Left renal cortex interstitium (tissue), 4 donors: ENCODE results near the gene PRAMEF17. TPM values are rescaled to one million over a fixed set of nuclear protein-coding genes. Genes with fewer than 3 reads are reported as not detected.
"Not testable (repeated sequence)": the region's sequence is repeated elsewhere in the genome, so short reads cannot be mapped to it uniquely, and the experiment has no call there.

Source experiments
- DNase-seq, 4 donors: peaks; one replicate each; pipeline ENCODE4 v3.0.0-alpha.2; 2013; ENCODE audit warnings: low read depth in 4 of 4, low spot score in 2 of 4, missing footprints in 1 of 4
- polyA plus RNA-seq, 4 donors: library from polyadenylated mRNA; unstranded; fragments of 120-200 nt; gene quantifications; one replicate each; pipeline ENCODE4 v1.2.1, GENCODE V29; 2013; ENCODE audit not compliant: insufficient read length in 4 of 4

PRAMEF17 gene
- polyA plus RNA-seq, result not detected

GRCh38 chr1:13389332-13389731 lies at the start of gene PRAMEF17:
TSS of gene PRAMEF17 (plus strand) at chr1:13389632. CDS start at chr1:13389658, 26 bp downstream.
- DNase-seq, result not testable (repeated sequence)

- not testable (repeated sequence) for DNase-seq
Measured at GRCh38 chr1:13342496-13342895, 46.9 kb upstream of the PRAMEF17 start.

- not testable (repeated sequence) for DNase-seq
Measured at GRCh38 chr1:13347034-13347433, 42.4 kb upstream of the PRAMEF17 start, which contains the start of gene PRAMEF14. TSS of gene PRAMEF14 (minus strand) at chr1:13347134. CDS start at chr1:13345314, 1,820 bp downstream.

GRCh38 chr1:13353476-13353875 lies 36.0 kb upstream of the PRAMEF17 start:
- not testable (repeated sequence) for DNase-seq

GRCh38 chr1:13354475-13354874 lies 35.0 kb upstream of the PRAMEF17 start:
- not testable (repeated sequence) for DNase-seq

- DNase-seq, result peak; percentile 0 to 39 (median 12)
Measured at GRCh38 chr1:13356774-13357173, 32.7 kb upstream of the PRAMEF17 start.

GRCh38 chr1:13362364-13362763 lies 27.1 kb upstream of the PRAMEF17 start:
- not testable (repeated sequence) for DNase-seq

GRCh38 chr1:13364928-13365327 lies 24.5 kb upstream of the PRAMEF17 start:
- not testable (repeated sequence) for DNase-seq

- not testable (repeated sequence) for DNase-seq
Measured at GRCh38 chr1:13366536-13366935, 22.9 kb upstream of the PRAMEF17 start.

GRCh38 chr1:13368544-13368943 lies 20.9 kb upstream of the PRAMEF17 start:
- not testable (repeated sequence) for DNase-seq

GRCh38 chr1:13378983-13379382 lies 10.4 kb upstream of the PRAMEF17 start:
- not testable (repeated sequence) for DNase-seq

GRCh38 chr1:13380380-13380779 lies 9.1 kb upstream of the PRAMEF17 start:
- not testable (repeated sequence) for DNase-seq

- DNase-seq, result not testable (repeated sequence)
Measured at GRCh38 chr1:13393004-13393403, 3.6 kb downstream of the PRAMEF17 start.

- DNase-seq, result not testable (repeated sequence)
Measured at GRCh38 chr1:13394761-13395160, 5.3 kb downstream of the PRAMEF17 start.

- not testable (repeated sequence) for DNase-seq
Measured at GRCh38 chr1:13395311-13395710, 5.9 kb downstream of the PRAMEF17 start.

- DNase-seq, result no peak
Measured at GRCh38 chr1:13407811-13408210, 18.4 kb downstream of the PRAMEF17 start.

- not testable (repeated sequence) for DNase-seq
Measured at GRCh38 chr1:13410150-13410549, 20.7 kb downstream of the PRAMEF17 start, which contains the start of gene PRAMEF20. TSS of gene PRAMEF20 (plus strand) at chr1:13410450. CDS start at chr1:13416355, 5,905 bp downstream.

- no peak for DNase-seq
Measured at GRCh38 chr1:13430495-13430894, 41.1 kb downstream of the PRAMEF17 start.

GRCh38 chr1:13432251-13432650 lies 42.8 kb downstream of the PRAMEF17 start:
- DNase-seq, result no peak

GRCh38 chr1:13433694-13434358 lies 44.4 kb downstream of the PRAMEF17 start:
- DNase-seq, result not testable (repeated sequence)

GRCh38 chr1:13435458-13435857 lies 46.0 kb downstream of the PRAMEF17 start:
- DNase-seq, result no peak
